ENCODE measurements around the gene ZBTB39.
"Not testable (repeated sequence)": the region's sequence is repeated elsewhere in the genome, so short reads cannot be mapped to it uniquely, and the experiment has no call there.

The ZBTB39 gene

GRCh38 chr12:57029457-57029856 is 23.1 kb upstream of the ZBTB39 start:
- DNase-seq: no peak

DNA sequence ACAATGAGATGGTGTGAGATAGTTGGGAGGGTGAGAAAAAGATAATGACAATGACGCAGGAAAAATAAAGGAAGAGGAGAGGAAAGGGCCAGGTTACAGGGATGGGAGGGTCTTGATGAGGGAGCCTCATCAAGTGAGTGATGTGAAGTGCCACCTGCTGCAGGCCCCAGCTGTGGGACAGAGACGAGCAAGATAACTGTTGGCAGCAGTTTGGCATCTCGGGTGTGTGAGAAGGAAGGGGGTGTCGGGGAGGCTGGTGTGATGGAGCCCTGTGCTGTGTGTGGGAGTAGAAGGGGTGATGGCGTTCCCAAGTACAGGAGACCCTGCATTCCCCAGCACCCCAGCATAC is 21.4 kb upstream of the ZBTB39 start:
- DNase-seq: no peak

- no peak for DNase-seq
Measured at GRCh38 chr12:57027011-57027804, 20.9 kb upstream of the ZBTB39 start.

GRCh38 chr12:57025196-57025595 is 18.9 kb upstream of the ZBTB39 start:
- DNase-seq: no peak

DNA sequence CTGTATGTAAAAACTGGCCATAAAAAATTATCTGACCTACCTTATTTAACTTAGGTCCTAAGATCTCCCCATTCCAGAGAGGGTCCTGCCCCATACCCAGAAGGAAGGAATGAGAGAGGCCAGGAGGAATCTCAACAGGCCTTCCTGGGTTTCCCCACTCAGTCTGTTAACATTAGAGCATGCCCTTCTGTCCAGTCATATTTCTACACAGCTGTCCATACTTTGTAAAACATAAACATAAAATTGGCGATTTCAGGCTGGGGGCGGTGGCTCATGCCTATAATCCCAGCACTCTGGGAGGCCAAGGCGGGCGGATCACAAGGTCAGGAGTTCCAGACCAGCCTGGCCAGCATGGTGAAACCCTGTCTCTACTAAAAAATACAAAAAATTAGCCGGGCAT is 16.0 kb upstream of the ZBTB39 start:
- not testable (repeated sequence) for DNase-seq

GRCh38 chr12:57019983-57020719 is 13.8 kb upstream of the ZBTB39 start:
- no peak for DNase-seq

- no peak for DNase-seq
Measured at GRCh38 chr12:57018906-57019305, 12.6 kb upstream of the ZBTB39 start.

DNA sequence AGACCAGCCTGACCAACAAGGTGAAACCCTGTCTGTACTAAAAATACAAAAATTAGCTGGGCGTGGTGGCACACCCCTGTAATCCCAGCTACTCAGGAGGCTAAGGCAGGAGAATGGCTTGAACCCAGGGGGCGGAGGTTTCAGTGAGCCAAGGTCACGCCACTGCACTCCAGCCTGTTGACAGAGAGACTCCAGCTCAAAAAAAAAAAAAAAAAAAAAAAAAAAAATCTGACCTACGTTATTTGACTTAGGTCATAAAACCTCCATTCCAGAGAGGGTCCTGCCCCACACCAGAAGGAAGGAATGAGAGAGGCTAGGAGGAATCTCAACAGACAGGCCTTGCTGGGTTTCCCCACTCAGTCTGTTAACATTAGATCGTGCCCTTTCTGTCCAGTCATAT is 12.0 kb upstream of the ZBTB39 start:
- DNase-seq: not testable (repeated sequence)

DNA sequence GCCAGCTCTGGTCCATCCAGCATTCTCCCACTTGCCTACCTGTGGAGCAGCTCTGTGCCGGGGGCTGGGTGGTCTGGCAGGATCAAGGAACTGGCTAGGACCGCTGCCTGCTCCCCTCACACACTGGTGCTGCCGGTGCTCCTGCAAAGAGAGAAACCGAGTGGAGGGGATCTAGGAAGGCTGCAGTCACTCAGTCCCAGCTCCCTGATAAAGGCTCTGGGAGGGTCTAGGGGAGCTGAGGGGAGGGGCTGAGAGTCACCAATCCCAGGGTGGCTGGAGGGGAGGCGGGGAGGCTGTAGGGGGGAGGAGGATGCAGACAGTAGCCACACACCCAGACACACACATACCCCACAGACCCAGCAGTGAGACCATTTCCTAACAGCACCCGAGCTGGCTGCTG is 10.0 kb upstream of the ZBTB39 start, which contains the start of gene TAC3:
TAC3 (minus strand) TSS at position 182 of the 400 bp plus-strand sequence. CDS start 732 bp downstream, outside the sequence.
- no peak for DNase-seq

DNA sequence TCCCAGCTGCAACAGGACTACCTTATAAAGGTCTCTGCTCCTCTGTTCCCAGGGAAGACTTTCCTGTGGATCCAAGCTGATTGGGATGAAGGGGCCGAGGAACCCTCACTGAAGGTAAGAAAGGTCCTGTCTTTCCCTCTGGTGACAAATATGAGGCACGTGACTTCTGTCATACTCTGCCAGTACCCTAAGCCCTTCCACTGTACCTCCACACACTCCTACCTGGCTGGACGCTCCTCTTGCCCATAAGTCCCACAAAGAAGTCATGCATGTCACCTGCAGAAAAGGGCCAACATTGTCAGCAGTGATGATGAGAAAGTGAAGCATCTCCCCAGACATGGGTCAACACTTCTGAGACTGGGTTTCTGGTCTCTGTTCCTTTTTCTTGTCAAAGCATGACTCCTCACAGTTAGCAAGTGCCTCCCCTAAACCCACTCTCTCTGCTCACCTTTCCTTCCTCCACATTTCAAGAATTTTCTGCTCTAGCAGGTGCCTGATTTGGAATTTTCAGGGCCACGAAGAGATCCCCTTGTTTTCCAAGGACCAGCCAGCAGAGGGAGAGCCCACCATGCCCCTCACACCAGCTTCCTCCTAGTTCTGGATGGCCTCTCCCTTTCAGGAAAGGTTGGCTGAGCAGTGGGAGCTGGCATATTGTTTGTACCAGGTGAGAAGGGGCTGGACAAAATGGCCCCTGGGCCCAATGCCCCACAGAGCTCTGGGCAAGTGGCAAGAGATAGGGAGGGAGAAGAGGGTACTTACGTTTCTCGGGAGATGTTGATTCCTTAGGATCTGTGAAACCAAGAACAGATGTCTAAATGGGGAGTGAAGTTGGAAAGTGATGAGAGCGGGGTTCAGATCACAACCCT is 6.5 kb upstream of the ZBTB39 start:
- no peak for DNase-seq

GRCh38 chr12:57011438-57012424 is 5.4 kb upstream of the ZBTB39 start:
- DNase-seq: no peak

DNA sequence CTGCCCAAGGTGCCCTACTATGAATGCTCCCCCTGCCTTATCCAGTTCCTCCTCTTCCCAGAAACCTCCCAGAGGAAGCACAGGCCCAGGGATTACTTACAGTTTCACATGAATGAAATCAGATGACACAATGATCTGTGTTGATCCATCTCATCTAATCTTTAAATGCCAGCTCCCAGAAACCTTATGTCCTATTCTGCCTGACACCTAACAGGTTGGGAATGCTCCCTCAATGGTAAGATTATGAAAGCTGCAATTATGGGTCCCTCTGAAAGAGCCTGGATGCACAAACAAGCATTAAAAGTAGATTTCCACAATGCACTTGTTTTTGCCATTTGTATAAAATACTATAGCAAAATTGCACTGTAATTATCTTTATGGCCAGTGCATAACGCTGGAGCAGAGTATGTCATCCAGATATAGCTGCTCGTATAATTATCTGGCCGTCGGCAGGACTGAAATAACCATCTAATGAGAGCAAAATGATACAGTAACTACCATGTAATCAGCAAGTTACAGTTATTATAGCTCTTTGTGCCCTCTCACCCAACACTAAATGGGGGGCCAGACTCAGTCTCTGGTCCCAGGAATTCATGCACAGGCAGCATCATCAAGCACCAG is 4.4 kb upstream of the ZBTB39 start:
- no peak for DNase-seq

- no peak for DNase-seq
Measured at GRCh38 chr12:57009949-57010626, 3.7 kb upstream of the ZBTB39 start.

GRCh38 chr12:57008178-57008577 is 1.8 kb upstream of the ZBTB39 start:
- no peak for DNase-seq

DNA sequence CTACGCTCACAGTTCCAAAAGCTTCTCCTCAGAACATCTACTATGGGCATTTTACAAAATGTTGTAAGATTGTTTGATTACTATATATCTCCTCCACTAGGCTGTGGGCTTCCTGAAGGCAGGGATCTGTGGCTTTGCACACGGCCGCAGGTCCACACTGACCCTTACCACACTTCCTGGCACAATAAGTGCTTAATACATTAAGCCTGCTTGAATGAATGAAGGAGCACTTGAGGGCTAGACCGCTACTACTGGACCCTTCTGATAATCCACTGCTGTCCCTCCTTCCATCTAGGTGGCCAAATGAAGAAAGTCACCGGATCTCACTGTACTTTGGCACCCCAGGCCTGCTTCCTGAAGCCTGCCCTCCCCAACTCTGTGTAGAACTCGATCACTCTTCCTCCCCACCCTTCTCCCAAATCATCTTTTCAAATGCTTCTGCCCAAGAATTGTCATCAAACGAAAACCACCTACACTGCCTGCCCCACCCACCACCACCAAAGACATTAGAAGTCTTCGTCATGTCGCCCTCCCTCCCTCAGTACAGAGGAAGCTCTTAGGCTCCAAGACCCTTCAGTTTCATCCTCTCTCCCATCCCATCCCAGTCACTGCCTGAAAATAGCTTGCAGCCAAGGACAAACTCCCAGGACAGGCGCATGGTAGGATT is 596 bp upstream of the ZBTB39 start:
- no peak for DNase-seq

DNA sequence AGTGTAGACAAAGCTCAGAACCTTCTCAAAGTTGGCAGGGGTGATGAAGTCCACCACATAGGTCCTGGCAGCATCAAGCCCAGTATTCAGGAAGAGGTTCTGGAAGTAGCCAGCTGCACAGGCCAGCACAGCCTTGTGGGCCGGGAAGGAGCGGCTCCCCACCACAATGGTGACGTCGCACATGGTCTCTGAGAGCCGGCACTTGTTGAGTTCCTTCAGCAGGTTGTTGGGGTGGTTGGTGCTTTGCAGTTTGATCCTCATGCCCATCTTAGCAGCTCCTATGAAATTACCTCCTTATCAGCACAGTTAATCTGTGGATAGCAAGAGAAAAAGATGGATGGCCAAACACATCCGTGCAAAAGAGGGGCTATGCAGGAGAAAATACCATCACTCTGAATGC is 1.7 kb downstream of the ZBTB39 start:
- DNase-seq: no peak

- no peak for DNase-seq
Measured at GRCh38 chr12:57003395-57003794, 3.0 kb downstream of the ZBTB39 start.

- no peak for DNase-seq
Measured at GRCh38 chr12:57001448-57001906, 4.9 kb downstream of the ZBTB39 start.

DNA sequence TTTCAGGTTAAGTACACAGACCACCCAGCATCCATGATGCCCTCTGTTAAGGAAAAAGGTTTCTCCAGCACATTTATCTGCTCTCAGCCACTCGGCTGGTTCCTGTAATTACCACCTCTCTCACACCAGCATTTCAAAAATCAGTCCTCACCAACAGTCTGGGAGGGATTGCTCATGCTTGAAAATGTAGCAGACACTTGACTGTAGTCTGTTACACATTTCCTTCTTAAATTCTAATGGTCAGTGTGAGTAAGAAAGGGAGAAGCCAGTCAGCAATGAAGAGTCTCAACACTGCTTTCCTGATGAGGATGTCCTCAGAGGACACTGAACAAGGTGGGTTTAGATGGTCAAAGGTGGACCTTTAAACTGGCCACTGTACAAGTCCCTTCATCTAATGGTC is 6.0 kb downstream of the ZBTB39 start:
- DNase-seq: no peak

DNA sequence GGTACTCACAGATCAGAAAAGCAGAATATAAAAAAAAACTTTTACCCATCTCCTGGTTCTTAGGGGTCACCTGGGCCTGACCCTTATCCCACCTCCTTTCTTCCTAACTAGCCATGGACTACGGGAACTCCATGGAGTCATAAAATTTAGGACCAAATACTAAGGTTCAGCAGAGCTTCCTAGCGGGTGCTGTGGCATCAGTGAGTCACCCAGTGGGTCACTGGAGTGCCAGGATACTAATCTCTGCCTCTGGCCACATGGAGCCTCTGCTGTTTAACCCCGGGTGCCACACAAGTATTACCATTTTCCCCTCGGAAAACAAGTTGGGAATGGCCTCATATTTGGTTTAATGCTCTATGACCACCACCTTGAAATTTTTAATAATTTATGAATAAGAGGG is 6.9 kb downstream of the ZBTB39 start:
- no peak for DNase-seq

All from left hindlimb (tissue), 1 donor.